OCI-LY3 (cell line): ENCODE results near the gene RNF149.

Source experiments
- EZH2phosphoT487 ChIP-seq: fragments of 200-600 bp; shearing (Covaris generic); IDR thresholded peaks from 2 replicates; pipeline ENCODE4 v1.6.1; 2018; ENCODE audit warnings: antibody characterized with exemption, mixed run types, low read depth
- TF ChIP-seq, protein P1 (sequence below): fragments of 200-600, 300-600 bp; sonication (generic); IDR thresholded peaks from 2 replicates; pipeline ENCODE4 v1.5.1; 2014; ENCODE audit warnings: antibody characterized with exemption, low read length, low read depth

DNA sequence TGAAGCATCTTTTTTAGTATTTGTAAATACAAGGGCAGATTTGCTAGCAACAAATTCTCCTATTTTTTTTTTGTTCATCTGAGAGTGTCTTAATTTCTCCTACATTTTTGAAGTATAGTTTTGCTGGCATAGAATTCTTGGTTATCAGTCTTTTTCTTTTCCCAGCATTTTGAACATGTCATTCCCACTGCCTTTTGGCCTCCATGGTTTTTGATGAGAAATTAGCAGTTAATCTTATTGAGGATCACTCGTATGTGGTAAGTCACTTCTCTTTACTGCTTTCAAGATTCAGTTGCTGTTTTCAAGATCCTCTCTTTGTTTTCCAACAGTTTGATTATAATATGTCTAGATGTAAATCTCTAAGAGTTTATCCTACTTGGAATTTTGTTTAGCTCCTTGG, 16.9 kb upstream of the RNF149 start:
- TF ChIP-seq, protein P1, sequence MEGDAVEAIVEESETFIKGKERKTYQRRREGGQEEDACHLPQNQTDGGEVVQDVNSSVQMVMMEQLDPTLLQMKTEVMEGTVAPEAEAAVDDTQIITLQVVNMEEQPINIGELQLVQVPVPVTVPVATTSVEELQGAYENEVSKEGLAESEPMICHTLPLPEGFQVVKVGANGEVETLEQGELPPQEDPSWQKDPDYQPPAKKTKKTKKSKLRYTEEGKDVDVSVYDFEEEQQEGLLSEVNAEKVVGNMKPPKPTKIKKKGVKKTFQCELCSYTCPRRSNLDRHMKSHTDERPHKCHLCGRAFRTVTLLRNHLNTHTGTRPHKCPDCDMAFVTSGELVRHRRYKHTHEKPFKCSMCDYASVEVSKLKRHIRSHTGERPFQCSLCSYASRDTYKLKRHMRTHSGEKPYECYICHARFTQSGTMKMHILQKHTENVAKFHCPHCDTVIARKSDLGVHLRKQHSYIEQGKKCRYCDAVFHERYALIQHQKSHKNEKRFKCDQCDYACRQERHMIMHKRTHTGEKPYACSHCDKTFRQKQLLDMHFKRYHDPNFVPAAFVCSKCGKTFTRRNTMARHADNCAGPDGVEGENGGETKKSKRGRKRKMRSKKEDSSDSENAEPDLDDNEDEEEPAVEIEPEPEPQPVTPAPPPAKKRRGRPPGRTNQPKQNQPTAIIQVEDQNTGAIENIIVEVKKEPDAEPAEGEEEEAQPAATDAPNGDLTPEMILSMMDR = no peak
- TF ChIP-seq EZH2phosphoT487 = no peak
